H1 (cell line): Measurements from ENCODE around the gene ACTN4. TPM values are rescaled to one million over a fixed set of nuclear protein-coding genes. Genes with fewer than 3 reads are reported as not detected.
A peak's percentile ranks its signal among the peaks of the same experiment; 100 is the strongest.

ENCODE experiments used
- CTCF ChIA-PET: fragments of 300-600 bp; sonication (Branson Sonifier 250); formaldehyde crosslinking; loops from one replicate; lab custom pipeline; 2021; ENCODE audit not compliant: partially characterized antibody; lab: Charles Lee
- POLR2A ChIA-PET: fragments of 300-600 bp; sonication (Branson Sonifier 250); formaldehyde crosslinking; loops from one replicate; lab custom pipeline; 2021; ENCODE audit warnings: inconsistent platforms; ENCODE audit not compliant: partially characterized antibody; lab: Charles Lee
- DNase-seq, 2 experiments: peaks; one replicate each; pipeline versions ENCODE4 v3.0.0 to v3.0.0-alpha.2; 2010 to 2022; ENCODE audit warnings: low spot score in 2 of 2, low read depth in 1 of 2, mixed read lengths in 1 of 2
- FAIRE-seq: peaks from 2 replicates; lab custom pipeline; 2011; peaks lifted over from hg19 to GRCh38; lab: Jason Lieb, UNC
- H2AFZ ChIP-seq: 2 replicates; pipeline ENCODE4 v1.8.1; 2012; ENCODE audit warnings: low read length, inconsistent platforms
- H2AK5ac ChIP-seq: 2 replicates; pipeline ENCODE4 v1.6.1; 2013; ENCODE audit warnings: low read depth, low read length
- H2BK120ac ChIP-seq: replicated peaks from 2 replicates; pipeline ENCODE3; 2013; ENCODE audit warnings: low read depth, low read length, inconsistent platforms
- H2BK12ac ChIP-seq: 2 replicates; pipeline ENCODE4 v1.6.1; 2013; ENCODE audit warnings: low read depth, low read length
- H2BK15ac ChIP-seq: 2 replicates; pipeline ENCODE4 v1.6.1; 2013; ENCODE audit warnings: low read length
- H2BK20ac ChIP-seq: 2 replicates; pipeline ENCODE4 v1.6.1; 2013; ENCODE audit warnings: low read length
- H2BK5ac ChIP-seq: 2 replicates; pipeline ENCODE4 v1.6.1; 2013; ENCODE audit warnings: low read depth, low read length
- H3K14ac ChIP-seq: 2 replicates; pipeline ENCODE4 v1.6.1; 2013; ENCODE audit warnings: inconsistent platforms; ENCODE audit not compliant: insufficient read length
- H3K18ac ChIP-seq: 2 replicates; pipeline ENCODE4 v1.6.1; 2013; ENCODE audit warnings: low read length; ENCODE audit errors: extremely low read depth
- H3K23ac ChIP-seq: 2 replicates; pipeline ENCODE4 v1.6.1; 2013; ENCODE audit warnings: inconsistent platforms; ENCODE audit not compliant: insufficient read length
- H3K23me2 ChIP-seq: 2 replicates; pipeline ENCODE4 v1.6.1; 2013; ENCODE audit warnings: low read depth, low read length
- H3K27ac ChIP-seq: 2 replicates; pipeline ENCODE4 v1.6.1; 2011; ENCODE audit warnings: low read depth, low read length, inconsistent platforms
- H3K27me3 ChIP-seq, 4 experiments: replicated peaks in 1 of 4; 1 replicate in 1 of 4; 2 replicates in 3 of 4; pipeline versions ENCODE4 v1.6.1 to v1.8.1; 2011 to 2013; ENCODE audit warnings: low read length in 3 of 4, mild to moderate bottlenecking in 3 of 4, inconsistent platforms in 2 of 4, mixed read lengths in 2 of 4, moderate library complexity in 1 of 4; ENCODE audit not compliant: control insufficient read depth in 3 of 4, insufficient read depth in 3 of 4; ENCODE audit errors: extremely low read depth in 1 of 4
- H3K36me3 ChIP-seq, 4 experiments: 2 replicates each; pipeline versions ENCODE4 v1.6.1 to v1.8.1; 2011 to 2013; ENCODE audit warnings: mild to moderate bottlenecking in 4 of 4, low read length in 3 of 4, moderate library complexity in 2 of 4, control low read depth in 1 of 4, inconsistent platforms in 1 of 4; ENCODE audit not compliant: insufficient read depth in 4 of 4, control insufficient read depth in 2 of 4
- H3K4ac ChIP-seq: replicated peaks from 2 replicates; pipeline ENCODE3; 2013; ENCODE audit warnings: low read length, low read depth, mixed read lengths, inconsistent platforms; ENCODE audit not compliant: insufficient read length
- H3K4me1 ChIP-seq, 4 experiments: replicated peaks in 1 of 4; 1 replicate in 1 of 4; 2 replicates in 3 of 4; pipeline versions ENCODE4 v1.6.1 to v1.8.1; 2011 to 2013; ENCODE audit warnings: low read length in 3 of 4, inconsistent platforms in 2 of 4, mixed read lengths in 1 of 4; ENCODE audit not compliant: insufficient read depth in 4 of 4, control insufficient read depth in 3 of 4
- H3K4me2 ChIP-seq, 2 experiments: 2 replicates each; pipeline versions ENCODE4 v1.6.1 to v1.8.1; 2011 to 2013; ENCODE audit warnings: low read depth in 2 of 2, low read length in 2 of 2, control low read depth in 1 of 2, inconsistent platforms in 1 of 2, mild to moderate bottlenecking in 1 of 2; ENCODE audit not compliant: insufficient read depth in 1 of 2
- H3K4me3 ChIP-seq, 4 experiments: fragments of 200-600, 300-600 bp in 1 of 4; sonication (generic), shearing (Covaris generic), sonication (Bioruptor Twin) in 1 of 4; 2 replicates each; pipeline versions ENCODE4 v1.5.1 to v1.8.1; 2011 to 2016; ENCODE audit warnings: low read length in 4 of 4, low read depth in 3 of 4, control low read depth in 2 of 4, inconsistent platforms in 2 of 4, mild to moderate bottlenecking in 2 of 4, mixed read lengths in 1 of 4, moderate library complexity in 1 of 4; ENCODE audit not compliant: insufficient read depth in 2 of 4; ENCODE audit errors: extremely low read depth in 1 of 4
- H3K56ac ChIP-seq: replicated peaks from 2 replicates; pipeline ENCODE3; 2013; ENCODE audit warnings: low read depth, mild to moderate bottlenecking, mixed read lengths, low read length, inconsistent platforms; ENCODE audit not compliant: insufficient read length
- H3K79me1 ChIP-seq: 2 replicates; pipeline ENCODE4 v1.6.1; 2013; ENCODE audit warnings: low read depth, low read length, control low read depth
- H3K79me2 ChIP-seq, 2 experiments: 2 replicates each; pipeline versions ENCODE4 v1.6.1 to v1.8.1; 2012 to 2013; ENCODE audit warnings: low read length in 2 of 2, mild to moderate bottlenecking in 2 of 2, inconsistent platforms in 1 of 2; ENCODE audit not compliant: insufficient read depth in 2 of 2, control insufficient read depth in 1 of 2
- H3K9ac ChIP-seq, 4 experiments: replicated peaks in 1 of 4; 1 replicate in 1 of 4; 2 replicates in 3 of 4; pipeline versions ENCODE4 v1.6.1 to v1.8.1; 2011 to 2013; ENCODE audit warnings: low read depth in 3 of 4, low read length in 3 of 4, control low read depth in 2 of 4, mild to moderate bottlenecking in 2 of 4, moderate library complexity in 2 of 4, inconsistent platforms in 1 of 4; ENCODE audit errors: extremely low read depth in 1 of 4
- H3K9me3 ChIP-seq, 2 experiments: 2 replicates each; pipeline versions ENCODE4 v1.6.1 to v1.8.1; 2012 to 2013; ENCODE audit warnings: mild to moderate bottlenecking in 2 of 2, moderate library complexity in 2 of 2, control low read depth in 1 of 2, inconsistent platforms in 1 of 2, low read depth in 1 of 2, low read length in 1 of 2, mixed read lengths in 1 of 2; ENCODE audit not compliant: insufficient read depth in 2 of 2
- H4K20me1 ChIP-seq, 2 experiments: replicated peaks in 1 of 2; 2 replicates each; pipeline versions ENCODE3 to v1.8.1; 2011 to 2013; ENCODE audit warnings: inconsistent platforms in 2 of 2, low read length in 2 of 2, mild to moderate bottlenecking in 1 of 2; ENCODE audit not compliant: insufficient read depth in 2 of 2, control insufficient read depth in 1 of 2
- H4K5ac ChIP-seq: 2 replicates; pipeline ENCODE4 v1.6.1; 2013; ENCODE audit warnings: low read length, low read depth, mixed read lengths, inconsistent platforms; ENCODE audit not compliant: insufficient read length
- H4K8ac ChIP-seq: 2 replicates; pipeline ENCODE4 v1.8.0; 2013; ENCODE audit warnings: mild to moderate bottlenecking, moderate library complexity, low read length, inconsistent platforms; ENCODE audit not compliant: insufficient read depth; ENCODE audit errors: extremely low read depth
- H4K91ac ChIP-seq: replicated peaks from 2 replicates; pipeline ENCODE3; 2013; ENCODE audit warnings: low read length, mixed read lengths, inconsistent platforms; ENCODE audit not compliant: insufficient read length
- EGR1 ChIP-seq: IDR thresholded peaks from 2 replicates; pipeline ENCODE4 v1.6.1; 2011; ENCODE audit warnings: low read depth, low read length, borderline replicate concordance
- EZH2 ChIP-seq: fragments of 200-600 bp; sonication (generic); IDR thresholded peaks from 2 replicates; pipeline ENCODE4 v1.7.1; 2012; ENCODE audit warnings: low read depth, mild to moderate bottlenecking, moderate library complexity, low read length, inconsistent platforms; ENCODE audit not compliant: severe bottlenecking
- FOSL1 ChIP-seq: IDR thresholded peaks from 2 replicates; pipeline ENCODE4 v1.6.1; 2011; ENCODE audit warnings: mild to moderate bottlenecking, low read depth, low read length, moderate library complexity; ENCODE audit not compliant: insufficient read depth
- GABPA ChIP-seq: IDR thresholded peaks from 2 replicates; pipeline ENCODE4 v1.6.1; 2011; ENCODE audit warnings: mild to moderate bottlenecking, low read length, moderate library complexity, borderline replicate concordance; ENCODE audit not compliant: insufficient read depth
- MAFK ChIP-seq: IDR thresholded peaks from 2 replicates; pipeline ENCODE4 v1.6.1; 2012; ENCODE audit warnings: low read depth, mild to moderate bottlenecking, improper control_type of control experiment, low read length
- SP1 ChIP-seq: IDR thresholded peaks from 2 replicates; pipeline ENCODE4 v1.6.1; 2011; ENCODE audit warnings: low read depth, low read length
- SUZ12 ChIP-seq: fragments of 200-600 bp; sonication (generic); IDR thresholded peaks from 2 replicates; pipeline ENCODE4 v1.6.1; 2012; ENCODE audit warnings: mild to moderate bottlenecking, inconsistent platforms, low read length, moderate library complexity, mixed read lengths
- TAF1 ChIP-seq: IDR thresholded peaks from 2 replicates; pipeline ENCODE4 v1.6.1; 2011; ENCODE audit warnings: mild to moderate bottlenecking, low read depth, low read length
- WGBS, 2 experiments: shearing (Covaris generic) in 1 of 2; methylation state at CpG; one replicate each; pipeline versions ENCODE4 v1.1.6 to v1.1.7; 2013 to 2015; ENCODE audit warnings: low lambda C conversion rate in 2 of 2, mixed read lengths in 2 of 2, inconsistent platforms in 1 of 2, low coverage in 1 of 2, missing lambda C conversion rate in 1 of 2; ENCODE audit not compliant: insufficient replicate concordance in 2 of 2, insufficient coverage in 1 of 2, insufficient read length in 1 of 2; ENCODE audit errors: extremely low coverage in 1 of 2, missing lambda C conversion rate in 1 of 2; 5-methylcytosine and 5-hydroxymethylcytosine counted together
- polyA plus RNA-seq, 7 experiments: library from polyadenylated mRNA; depleted of rRNA in 3 of 7; stranded (reverse) in 5 of 7; unstranded in 2 of 7; fragments of >200 nt in 5 of 7; fragments of 200-250 nt in 2 of 7; gene quantifications; 1 replicate in 5 of 7; 2 replicates in 1 of 7; 4 replicates in 1 of 7; pipeline versions ENCODE4 v1.2.1 to v1.2.3, GENCODE V29; 2011 to 2013; ENCODE audit warnings: missing spikeins in 2 of 7, mixed read lengths in 2 of 7
- total RNA-seq: library from RNA; stranded (reverse); fragmentation: NEBNext Ultra II Directional; extraction: Animal tissue kit (Norgen Biotek cat#: 25700); gene quantifications from 2 replicates; pipeline ENCODE4 v1.2.1, GENCODE V29; 2021
- TF ChIP-seq, protein P1 (sequence below): IDR thresholded peaks from 2 replicates; pipeline ENCODE4 v1.6.1; 2011; ENCODE audit warnings: low read depth, mild to moderate bottlenecking, low read length; ENCODE audit not compliant: insufficient read depth
- TF ChIP-seq, protein P2 (sequence below): IDR thresholded peaks from 2 replicates; pipeline ENCODE4 v1.6.1; 2011; ENCODE audit warnings: low read length, improper control_type of control experiment

ACTN4 gene
- total and polyA plus RNA-seq, 2 of the 8 experiments (the other 6 are each of a cell fraction or from before 2014, with no cell fraction given): 211 to 520 TPM

DNA sequence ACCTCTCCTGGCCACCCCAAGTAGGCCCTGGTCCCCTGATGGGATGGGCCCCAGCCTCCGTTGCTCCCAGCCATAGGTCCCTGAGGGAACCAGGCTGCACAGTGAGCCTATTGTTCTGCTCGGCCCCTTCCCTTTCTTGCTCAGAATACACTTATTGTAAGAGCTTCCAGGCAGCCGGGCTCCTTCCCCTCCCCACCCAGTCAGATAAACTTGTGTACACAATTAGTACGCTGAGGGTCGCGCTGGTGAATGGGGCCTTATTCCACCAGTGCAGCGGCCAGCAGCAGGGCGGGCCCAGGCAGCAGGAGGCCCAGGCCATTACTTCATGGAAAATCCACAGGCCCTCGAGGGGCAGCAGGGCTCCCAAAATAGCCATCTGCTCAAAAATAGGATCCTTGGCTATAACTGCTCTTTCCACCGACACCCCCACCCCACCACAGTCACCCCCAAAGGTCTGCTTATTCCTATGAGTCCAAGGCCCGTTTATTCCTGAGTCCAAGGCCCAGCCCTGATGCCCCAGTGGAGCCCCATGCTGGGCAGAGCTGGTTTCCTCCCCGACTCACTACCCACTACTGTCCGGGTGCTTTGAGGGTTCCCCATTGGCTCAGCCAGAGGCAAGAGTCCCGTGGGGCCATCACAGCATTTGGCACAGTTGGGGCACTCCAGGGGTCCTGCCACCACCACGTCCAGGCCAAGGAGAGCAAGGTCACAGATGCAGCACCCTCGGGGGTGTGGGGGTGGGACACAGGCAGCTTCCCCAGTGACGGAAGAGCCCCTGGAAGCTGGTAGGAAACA lies 74.7 kb downstream of the ACTN4 start:
- FAIRE-seq (no peak), DNase-seq (no peak)
- H2BK15ac ChIP-seq: no peak overlapping the region
- no peak overlapping the region for H2AK5ac ChIP-seq
- H3K4me2 ChIP-seq: no peak overlapping the region
- WGBS, 2 experiments: 87% methylated on average over 14 of the region's 17 CpGs; no CpG with 5 or more reads in 1 of the 2 experiments
- H2BK120ac ChIP-seq: no peak overlapping the region
- no peak overlapping the region; the same call in 1 of the 2 replicates for H2BK5ac ChIP-seq
- peaks cover 31 to 77% (median 65%) of the 10 kb centered on the region in 4 experiments; a peak in 7 of 8 replicates for H3K36me3 ChIP-seq
- no peak overlapping the region for H2BK20ac ChIP-seq
- no peak overlapping the region for H4K5ac ChIP-seq
- ChIA-PET CTCF (interaction anchor here (0.8 to 3.3 kb wide), 9 partner anchors 8 to 165 kb away, joined by 3 to 11 read pairs (median 4); no protein-coding TSS in a partner anchor), POLR2A (interaction anchor here (0.7 to 2.2 kb wide), 11 partner anchors 8 to 198 kb away, joined by 3 to 8 read pairs (median 4); partner anchors contain the start of gene ECH1)
- H3K4ac ChIP-seq: no peak overlapping the region
- H3K9me3 ChIP-seq: no peaks in the 10 kb centered on the region
- H3K18ac ChIP-seq: no peak overlapping the region
- peaks cover 4% of the 10 kb centered on the region; the same call in 1 of the 2 replicates for H3K79me1 ChIP-seq
- no peak overlapping the region for H3K14ac ChIP-seq
- no peak overlapping the region for H3K23ac ChIP-seq
- no peak overlapping the region for H2BK12ac ChIP-seq
- peaks cover 5 to 17% of the 10 kb centered on the region in 2 experiments for H4K20me1 ChIP-seq
- H2AFZ ChIP-seq: no peak overlapping the region
- H3K4me3 ChIP-seq: no peak overlapping the region
- no peak overlapping the region for H4K8ac ChIP-seq
- H3K56ac ChIP-seq: no peak overlapping the region
- no peak overlapping the region for H3K9ac ChIP-seq
- H3K23me2 ChIP-seq: no peaks in the 10 kb centered on the region; the same call in 1 of the 2 replicates
- H3K27me3 ChIP-seq: no peaks in the 10 kb centered on the region
- no peaks in the 10 kb centered on the region for H3K4me1 ChIP-seq
- no peaks in the 10 kb centered on the region for H3K79me2 ChIP-seq
- H4K91ac ChIP-seq: no peak overlapping the region
- H3K27ac ChIP-seq: 0 out of 2 replicates have a peak overlapping the region, but pooled peaks have one; percentile 0
- TF ChIP-seq FOSL1 (no peak), MAFK (no peak), GABPA (no peak), EZH2 (no peak), SP1 (no peak), EGR1 (no peak), SUZ12 (no peak), TAF1 (no peak)
- TF ChIP-seq, protein P1, sequence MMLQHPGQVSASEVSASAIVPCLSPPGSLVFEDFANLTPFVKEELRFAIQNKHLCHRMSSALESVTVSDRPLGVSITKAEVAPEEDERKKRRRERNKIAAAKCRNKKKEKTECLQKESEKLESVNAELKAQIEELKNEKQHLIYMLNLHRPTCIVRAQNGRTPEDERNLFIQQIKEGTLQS: no peak
- TF ChIP-seq, protein P2, sequence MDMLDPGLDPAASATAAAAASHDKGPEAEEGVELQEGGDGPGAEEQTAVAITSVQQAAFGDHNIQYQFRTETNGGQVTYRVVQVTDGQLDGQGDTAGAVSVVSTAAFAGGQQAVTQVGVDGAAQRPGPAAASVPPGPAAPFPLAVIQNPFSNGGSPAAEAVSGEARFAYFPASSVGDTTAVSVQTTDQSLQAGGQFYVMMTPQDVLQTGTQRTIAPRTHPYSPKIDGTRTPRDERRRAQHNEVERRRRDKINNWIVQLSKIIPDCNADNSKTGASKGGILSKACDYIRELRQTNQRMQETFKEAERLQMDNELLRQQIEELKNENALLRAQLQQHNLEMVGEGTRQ: no peak
